ENCODE results near the gene RERE.

DNA sequence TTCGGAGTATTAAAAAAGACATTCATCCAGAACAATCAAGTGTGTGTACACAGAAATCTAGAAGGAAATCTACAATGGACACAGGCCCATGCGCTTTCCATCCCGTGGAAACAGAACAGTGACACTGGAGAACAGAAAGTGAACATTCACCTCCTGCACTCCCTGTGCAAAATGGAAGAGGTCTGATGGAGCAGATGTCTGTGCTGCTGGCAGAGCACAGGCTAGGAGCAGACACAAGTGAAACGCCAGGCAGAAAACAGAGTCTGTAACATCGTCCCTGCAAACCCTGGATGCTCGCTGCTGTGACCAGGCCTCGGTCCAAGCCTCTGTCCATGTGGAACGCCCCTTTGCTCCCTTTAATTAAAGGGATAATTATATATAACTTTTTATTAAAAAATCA lies 463.4 kb downstream of the RERE start:
- no peak for TF ChIP-seq POLR2AphosphoS5 (IDR thresholded peaks at IDR 0.05)
- TF ChIP-seq, protein P1, sequence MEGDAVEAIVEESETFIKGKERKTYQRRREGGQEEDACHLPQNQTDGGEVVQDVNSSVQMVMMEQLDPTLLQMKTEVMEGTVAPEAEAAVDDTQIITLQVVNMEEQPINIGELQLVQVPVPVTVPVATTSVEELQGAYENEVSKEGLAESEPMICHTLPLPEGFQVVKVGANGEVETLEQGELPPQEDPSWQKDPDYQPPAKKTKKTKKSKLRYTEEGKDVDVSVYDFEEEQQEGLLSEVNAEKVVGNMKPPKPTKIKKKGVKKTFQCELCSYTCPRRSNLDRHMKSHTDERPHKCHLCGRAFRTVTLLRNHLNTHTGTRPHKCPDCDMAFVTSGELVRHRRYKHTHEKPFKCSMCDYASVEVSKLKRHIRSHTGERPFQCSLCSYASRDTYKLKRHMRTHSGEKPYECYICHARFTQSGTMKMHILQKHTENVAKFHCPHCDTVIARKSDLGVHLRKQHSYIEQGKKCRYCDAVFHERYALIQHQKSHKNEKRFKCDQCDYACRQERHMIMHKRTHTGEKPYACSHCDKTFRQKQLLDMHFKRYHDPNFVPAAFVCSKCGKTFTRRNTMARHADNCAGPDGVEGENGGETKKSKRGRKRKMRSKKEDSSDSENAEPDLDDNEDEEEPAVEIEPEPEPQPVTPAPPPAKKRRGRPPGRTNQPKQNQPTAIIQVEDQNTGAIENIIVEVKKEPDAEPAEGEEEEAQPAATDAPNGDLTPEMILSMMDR (IDR thresholded peaks at IDR 0.05), result no peak
- TF ChIP-seq POLR2A (IDR thresholded peaks at IDR 0.05), result no peak
